Mesenteric fat pad (tissue), 1 donor: Measurements from ENCODE around the gene KLHDC9. TPM values are rescaled to one million over a fixed set of nuclear protein-coding genes. Genes with fewer than 3 reads are reported as not detected.
A peak's percentile ranks its signal among the peaks of the same experiment; 100 is the strongest.
"Not testable (repeated sequence)": the region's sequence is repeated elsewhere in the genome, so short reads cannot be mapped to it uniquely, and the experiment has no call there.

Experiments used
- DNase-seq: peaks from one replicate; pipeline ENCODE4 v3.0.0-alpha.2; 2020; ENCODE audit warnings: low spot score
- long read RNA-seq: library from polyadenylated mRNA; unstranded; transcript quantifications from one replicate; pipeline ENCODE4 v2.0.0, GENCODE V29; 2020
- total RNA-seq: library from RNA; stranded (reverse); fragmentation: NEBNext Ultra II Directional; extraction: Animal tissue kit (Norgen Biotek cat#: 25700); gene quantifications from one replicate; pipeline ENCODE4 v1.2.1, GENCODE V29; 2021
- donor health status: DM: yes; HTN: yes; CAD: no.

The KLHDC9 gene
- not detected for total RNA-seq
- long read RNA-seq, partial matches to known transcripts: 0 of 1 reads
- long read RNA-seq, other reads (novel, unspliced or antisense): 0 of 1 reads

- DNase-seq: peak; percentile 90
Measured at GRCh38 chr1:161098210-161099068, at the start of gene KLHDC9. TSS of gene KLHDC9 (plus strand) at chr1:161098361. CDS start at chr1:161098536, 175 bp downstream.

GRCh38 chr1:161048949-161049722, 49.0 kb upstream of the KLHDC9 start:
- DNase-seq: no peak

GRCh38 chr1:161051219-161051618, 46.9 kb upstream of the KLHDC9 start:
- no peak for DNase-seq

GRCh38 chr1:161052899-161053298, 45.3 kb upstream of the KLHDC9 start:
- DNase-seq: no peak

- DNase-seq: no peak
Measured at GRCh38 chr1:161054232-161054631, 43.9 kb upstream of the KLHDC9 start.

GRCh38 chr1:161054805-161055204, 43.4 kb upstream of the KLHDC9 start:
- no peak for DNase-seq

- no peak for DNase-seq
Measured at GRCh38 chr1:161059293-161059692, 38.9 kb upstream of the KLHDC9 start.

GRCh38 chr1:161061419-161061818, 36.7 kb upstream of the KLHDC9 start:
- no peak for DNase-seq

GRCh38 chr1:161063936-161064335, 34.2 kb upstream of the KLHDC9 start:
- not testable (repeated sequence) for DNase-seq

GRCh38 chr1:161065681-161066080, 32.5 kb upstream of the KLHDC9 start:
- DNase-seq: not testable (repeated sequence)

- no peak for DNase-seq
Measured at GRCh38 chr1:161066694-161067093, 31.5 kb upstream of the KLHDC9 start.

- no peak for DNase-seq
Measured at GRCh38 chr1:161068306-161069234, 29.6 kb upstream of the KLHDC9 start.

GRCh38 chr1:161069241-161069640, 28.9 kb upstream of the KLHDC9 start:
- no peak for DNase-seq

GRCh38 chr1:161069731-161070270, 28.4 kb upstream of the KLHDC9 start, which contains the start of gene ARHGAP30:
TSS of gene ARHGAP30 (minus strand) at chr1:161069891. CDS start at chr1:161069624, 267 bp downstream.
- DNase-seq: no peak

GRCh38 chr1:161070761-161071160, 27.4 kb upstream of the KLHDC9 start:
- no peak for DNase-seq

- DNase-seq: no peak
Measured at GRCh38 chr1:161071886-161072371, 26.2 kb upstream of the KLHDC9 start.

GRCh38 chr1:161072751-161073449, 25.3 kb upstream of the KLHDC9 start:
- DNase-seq: no peak

GRCh38 chr1:161073474-161074121, 24.6 kb upstream of the KLHDC9 start:
- DNase-seq: no peak

GRCh38 chr1:161074676-161075368, 23.3 kb upstream of the KLHDC9 start:
- DNase-seq: no peak
